ENCODE measurements around the gene ASXL3. TPM values are rescaled to one million over a fixed set of nuclear protein-coding genes. Genes with fewer than 3 reads are reported as not detected.

Gene ASXL3
- total and polyA plus RNA-seq, 2 experiments from 2014 or later = 6.1 to 10.0 TPM

- TF ChIP-seq, protein P1, sequence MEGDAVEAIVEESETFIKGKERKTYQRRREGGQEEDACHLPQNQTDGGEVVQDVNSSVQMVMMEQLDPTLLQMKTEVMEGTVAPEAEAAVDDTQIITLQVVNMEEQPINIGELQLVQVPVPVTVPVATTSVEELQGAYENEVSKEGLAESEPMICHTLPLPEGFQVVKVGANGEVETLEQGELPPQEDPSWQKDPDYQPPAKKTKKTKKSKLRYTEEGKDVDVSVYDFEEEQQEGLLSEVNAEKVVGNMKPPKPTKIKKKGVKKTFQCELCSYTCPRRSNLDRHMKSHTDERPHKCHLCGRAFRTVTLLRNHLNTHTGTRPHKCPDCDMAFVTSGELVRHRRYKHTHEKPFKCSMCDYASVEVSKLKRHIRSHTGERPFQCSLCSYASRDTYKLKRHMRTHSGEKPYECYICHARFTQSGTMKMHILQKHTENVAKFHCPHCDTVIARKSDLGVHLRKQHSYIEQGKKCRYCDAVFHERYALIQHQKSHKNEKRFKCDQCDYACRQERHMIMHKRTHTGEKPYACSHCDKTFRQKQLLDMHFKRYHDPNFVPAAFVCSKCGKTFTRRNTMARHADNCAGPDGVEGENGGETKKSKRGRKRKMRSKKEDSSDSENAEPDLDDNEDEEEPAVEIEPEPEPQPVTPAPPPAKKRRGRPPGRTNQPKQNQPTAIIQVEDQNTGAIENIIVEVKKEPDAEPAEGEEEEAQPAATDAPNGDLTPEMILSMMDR (IDR thresholded peaks at IDR 0.05; ENCODE audit: low read depth, low read length) = no peak
- Histone ChIP-seq H3K27me3 (no peaks in the 10 kb centered on the region), H3K27ac (no peak overlapping the region), H3K4me3 (no peak overlapping the region), H3K36me3 (no peaks in the 10 kb centered on the region), H3K9me3 (ENCODE audit: low read depth) (no peaks in the 10 kb centered on the region), H3K4me1 (ENCODE audit: low read depth) (peaks cover 25% of the 10 kb centered on the region)
- no peak for DNase-seq (ENCODE audit: low read depth in 1 of 2, low spot score in 1 of 2)
Observed at GRCh38 chr18:33712719-33713118, 134.7 kb downstream of the ASXL3 start.

GRCh38 chr18:33716061-33716683 lies 138.2 kb downstream of the ASXL3 start:
- Histone ChIP-seq H3K4me1 (ENCODE audit: low read depth) (peaks cover 25% of the 10 kb centered on the region), H3K36me3 (no peaks in the 10 kb centered on the region), H3K9me3 (ENCODE audit: low read depth) (no peaks in the 10 kb centered on the region), H3K27ac (peak overlapping the region; percentile 85), H3K4me3 (no peak overlapping the region), H3K27me3 (no peaks in the 10 kb centered on the region)
- no peak for DNase-seq (ENCODE audit: low read depth in 1 of 2, low spot score in 1 of 2)
- TF ChIP-seq, protein P1 (IDR thresholded peaks at IDR 0.05; ENCODE audit: low read depth, low read length) = no peak

DNA sequence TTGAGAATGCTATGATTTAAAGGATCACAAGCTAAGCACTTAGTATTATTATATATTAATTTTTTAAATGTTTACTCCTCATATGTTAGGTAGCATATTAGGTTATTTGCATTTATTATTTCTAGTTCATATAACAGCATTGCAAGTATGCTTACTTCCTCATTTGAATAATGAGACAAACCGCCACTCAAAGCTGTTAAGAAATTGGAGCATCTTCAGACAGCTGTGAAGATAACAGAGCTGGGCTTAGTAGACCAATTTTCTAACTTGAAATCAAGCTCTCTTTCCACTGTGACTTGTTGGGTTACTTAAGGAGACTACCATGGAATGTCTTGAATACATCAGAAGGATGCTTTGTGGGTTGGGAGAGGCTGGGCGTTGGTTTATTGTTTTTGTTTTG lies 139.3 kb downstream of the ASXL3 start:
- H3K4me3 ChIP-seq = no peak overlapping the region
- no peak for DNase-seq (ENCODE audit: low read depth in 1 of 2, low spot score in 1 of 2)
- peaks cover 25% of the 10 kb centered on the region for H3K4me1 ChIP-seq (ENCODE audit: low read depth)
- TF ChIP-seq, protein P1 (IDR thresholded peaks at IDR 0.05; ENCODE audit: low read depth, low read length) = no peak
- no peaks in the 10 kb centered on the region for H3K27me3 ChIP-seq
- no peaks in the 10 kb centered on the region for H3K36me3 ChIP-seq
- no peaks in the 10 kb centered on the region for H3K9me3 ChIP-seq (ENCODE audit: low read depth)
- no peak overlapping the region for H3K27ac ChIP-seq

DNA sequence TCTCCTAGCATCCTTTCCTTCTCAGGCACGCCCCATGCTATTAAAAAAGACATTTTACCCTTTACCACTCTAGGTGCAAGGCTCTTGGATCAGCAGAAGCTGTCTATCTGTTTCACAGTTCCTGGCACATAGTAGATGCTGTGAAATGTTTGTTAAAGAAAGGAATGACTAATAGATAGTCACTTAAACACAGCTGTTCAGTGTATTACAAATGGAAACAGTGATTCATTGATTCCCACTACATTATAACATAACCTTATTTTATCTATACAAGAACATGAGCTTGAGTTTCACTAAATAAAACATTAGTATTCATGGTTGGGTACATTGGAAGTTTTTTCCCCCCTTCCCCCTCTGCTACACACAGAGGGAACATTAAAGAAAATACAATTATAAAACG lies 142.1 kb downstream of the ASXL3 start:
- Histone ChIP-seq H3K4me1 (ENCODE audit: low read depth) (peaks cover 20% of the 10 kb centered on the region), H3K27ac (no peak overlapping the region), H3K27me3 (no peaks in the 10 kb centered on the region), H3K4me3 (no peak overlapping the region), H3K36me3 (no peaks in the 10 kb centered on the region), H3K9me3 (ENCODE audit: low read depth) (no peaks in the 10 kb centered on the region)
- TF ChIP-seq, protein P1 (IDR thresholded peaks at IDR 0.05; ENCODE audit: low read depth, low read length) = no peak
- peak in 1 of 2 donors; percentile 53 for DNase-seq (ENCODE audit: low read depth in 1 of 2, low spot score in 1 of 2)

DNA sequence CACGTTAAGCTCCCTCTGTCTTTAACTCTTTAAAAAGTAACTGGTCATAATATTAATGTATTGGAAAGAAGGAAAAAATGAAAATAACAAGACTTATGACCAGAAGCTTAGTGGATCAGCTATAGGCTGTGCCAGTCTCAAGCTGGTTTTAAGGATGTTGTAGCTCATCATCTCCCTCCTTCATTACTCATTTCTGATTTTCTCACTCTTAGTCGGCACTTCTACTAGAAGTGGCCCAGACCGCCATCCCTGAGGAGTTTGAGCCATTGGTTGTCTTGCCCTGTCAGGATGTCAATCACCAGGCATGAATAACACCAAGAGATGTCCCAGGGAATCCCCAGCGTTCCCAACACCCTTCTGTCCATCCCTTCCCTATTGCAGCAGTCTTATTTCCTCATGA lies 151.5 kb downstream of the ASXL3 start:
- no peaks in the 10 kb centered on the region for H3K9me3 ChIP-seq (ENCODE audit: low read depth)
- H3K4me1 ChIP-seq (ENCODE audit: low read depth) = peaks cover 7% of the 10 kb centered on the region
- no peak overlapping the region for H3K27ac ChIP-seq
- no peaks in the 10 kb centered on the region for H3K36me3 ChIP-seq
- DNase-seq (ENCODE audit: low read depth in 1 of 2, low spot score in 1 of 2) = no peak
- H3K4me3 ChIP-seq = no peak overlapping the region
- no peaks in the 10 kb centered on the region for H3K27me3 ChIP-seq
- TF ChIP-seq, protein P1 (IDR thresholded peaks at IDR 0.05; ENCODE audit: low read depth, low read length) = no peak
